Thymus (tissue), 11 donors: ENCODE measurements around the gene WDFY3. TPM values are rescaled to one million over a fixed set of nuclear protein-coding genes. Genes with fewer than 3 reads are reported as not detected.

Source experiments
- DNase-seq, 9 donors: peaks; one replicate each; pipeline ENCODE4 v3.0.0-alpha.2; 2013; ENCODE audit warnings: low spot score in 9 of 9, low read depth in 6 of 9, missing footprints in 1 of 9
- H3K27ac ChIP-seq, 2 donors: one replicate each; pipeline ENCODE4 v1.5.1; 2013; ENCODE audit warnings: control low read depth in 1 of 2, low read depth in 1 of 2, low read length in 1 of 2, mild to moderate bottlenecking in 1 of 2, moderate library complexity in 1 of 2
- H3K27me3 ChIP-seq, 2 donors: one replicate each; pipeline ENCODE4 v1.5.1; 2013; ENCODE audit warnings: low read length in 1 of 2; ENCODE audit not compliant: control insufficient read depth in 2 of 2, insufficient read depth in 1 of 2
- H3K36me3 ChIP-seq, 2 donors: one replicate each; pipeline ENCODE4 v1.5.1; 2013; ENCODE audit warnings: low read length in 1 of 2, mild to moderate bottlenecking in 1 of 2, moderate library complexity in 1 of 2; ENCODE audit not compliant: control insufficient read depth in 2 of 2, insufficient read depth in 2 of 2
- H3K4me1 ChIP-seq, 2 donors: one replicate each; pipeline ENCODE4 v1.5.1; 2013; ENCODE audit warnings: low read length in 2 of 2; ENCODE audit not compliant: control insufficient read depth in 2 of 2, insufficient read depth in 2 of 2
- H3K4me3 ChIP-seq, 2 donors: one replicate each; pipeline ENCODE4 v1.5.1; 2013; ENCODE audit warnings: low read length in 2 of 2, control low read depth in 1 of 2, mild to moderate bottlenecking in 1 of 2
- H3K9me3 ChIP-seq, 2 donors: one replicate each; pipeline ENCODE4 v1.5.1; 2013; ENCODE audit warnings: low read length in 1 of 2, mild to moderate bottlenecking in 1 of 2; ENCODE audit not compliant: control insufficient read depth in 2 of 2, insufficient read depth in 1 of 2
- whole genome bisulfite sequencing: extraction: QIAGEN DNeasy Blood & Tissue Kit; methylation state at CpG from one replicate; pipeline ENCODE4 v1.1.7; 2013; 5-methylcytosine and 5-hydroxymethylcytosine counted together
- polyA plus RNA-seq: library from polyadenylated mRNA; stranded (reverse); fragments of 200-250 nt; gene quantifications from one replicate; pipeline ENCODE4 v1.2.3, GENCODE V29; 2013
- total RNA-seq: library from RNA; stranded (reverse); fragments of 120-200 nt; gene quantifications from one replicate; pipeline ENCODE4 v1.2.4, GENCODE V29; 2013
- donor health status: healthy.

Gene WDFY3
- total and polyA plus RNA-seq, 2 donors = 4.8 to 8.3 TPM

GRCh38 chr4:84740057-84740456, 226.4 kb downstream of the WDFY3 start:
- WGBS = 98% methylated on average over 2 of the region's 2 CpGs
- H3K27me3 ChIP-seq = no peaks in the 10 kb centered on the region
- H3K9me3 ChIP-seq = no peaks in the 10 kb centered on the region
- DNase-seq = no peak
- H3K4me3 ChIP-seq = no peak overlapping the region
- no peak overlapping the region for H3K27ac ChIP-seq
- no peaks in the 10 kb centered on the region for H3K4me1 ChIP-seq
- H3K36me3 ChIP-seq = no peaks in the 10 kb centered on the region

- no peaks in the 10 kb centered on the region for H3K4me1 ChIP-seq
- no peaks in the 10 kb centered on the region for H3K9me3 ChIP-seq
- no peak for DNase-seq
- H3K36me3 ChIP-seq = no peaks in the 10 kb centered on the region
- no peak overlapping the region for H3K4me3 ChIP-seq
- H3K27ac ChIP-seq = no peak overlapping the region
- no peaks in the 10 kb centered on the region for H3K27me3 ChIP-seq
These were observed 227.9 kb downstream of the WDFY3 start for GRCh38 chr4:84738622-84739021.

GRCh38 chr4:84737656-84738055, 228.8 kb downstream of the WDFY3 start:
- Histone ChIP-seq H3K4me1 (no peaks in the 10 kb centered on the region), H3K36me3 (no peaks in the 10 kb centered on the region), H3K4me3 (no peak overlapping the region), H3K9me3 (no peaks in the 10 kb centered on the region), H3K27ac (no peak overlapping the region), H3K27me3 (no peaks in the 10 kb centered on the region)
- DNase-seq = no peak
- WGBS = 96% methylated on average over 3 of the region's 3 CpGs

DNA sequence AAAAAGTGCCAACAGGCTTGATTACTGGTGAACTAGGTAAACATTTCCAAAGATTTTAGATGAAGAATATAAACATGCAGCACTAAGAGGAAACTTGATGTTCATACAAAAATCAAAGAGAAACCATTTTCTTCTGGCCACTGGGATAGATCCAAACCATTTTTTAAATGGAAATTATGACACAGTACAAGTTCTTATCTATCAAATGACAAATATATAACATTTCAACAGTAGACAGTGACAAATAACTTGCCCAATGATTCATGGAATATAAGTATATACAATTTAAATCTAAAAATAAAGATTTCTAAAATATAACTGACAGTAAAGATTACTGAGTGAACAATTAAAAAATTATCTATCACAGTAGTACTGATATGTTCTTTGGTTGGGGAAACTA, 232.5 kb downstream of the WDFY3 start:
- DNase-seq = no peak
- H3K27ac ChIP-seq = no peak overlapping the region
- H3K36me3 ChIP-seq = no peaks in the 10 kb centered on the region
- no peak overlapping the region for H3K4me3 ChIP-seq
- no peaks in the 10 kb centered on the region for H3K27me3 ChIP-seq
- H3K9me3 ChIP-seq = no peaks in the 10 kb centered on the region
- no peaks in the 10 kb centered on the region for H3K4me1 ChIP-seq

DNA sequence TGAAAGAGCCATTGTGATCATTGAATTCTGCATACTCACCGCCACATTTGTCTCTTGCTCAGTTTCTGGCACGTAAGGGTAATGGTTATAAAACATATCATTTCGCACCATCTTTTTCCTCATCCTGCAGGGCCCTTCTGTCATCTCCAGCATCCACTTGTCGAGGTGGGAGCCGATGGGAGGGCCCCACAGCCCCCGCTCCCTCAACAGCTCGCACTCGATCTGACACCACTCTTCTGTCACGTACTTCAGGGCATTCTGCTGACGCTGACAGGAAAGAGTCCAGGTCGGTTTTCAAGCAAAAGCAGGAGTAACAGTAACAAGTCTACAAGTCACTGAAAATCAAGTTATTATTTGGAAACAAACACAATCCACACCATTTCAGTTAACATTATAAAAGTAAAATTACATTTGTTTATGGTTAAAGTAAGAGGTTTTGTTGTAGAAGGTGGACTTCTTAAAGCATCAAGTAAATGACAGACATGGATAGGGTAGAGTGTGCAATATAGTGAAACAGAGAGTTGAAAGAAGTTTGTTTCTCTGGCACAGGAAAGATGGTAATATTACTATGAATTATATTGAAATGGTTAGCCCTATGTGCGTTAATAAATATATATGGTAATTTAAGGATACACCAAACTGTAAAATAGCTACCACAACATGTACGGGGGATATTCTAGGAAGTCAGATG, 233.0 kb downstream of the WDFY3 start:
- Histone ChIP-seq H3K36me3 (no peaks in the 10 kb centered on the region), H3K4me1 (no peaks in the 10 kb centered on the region), H3K27me3 (no peaks in the 10 kb centered on the region), H3K27ac (no peak overlapping the region), H3K4me3 (no peak overlapping the region), H3K9me3 (no peaks in the 10 kb centered on the region)
- 98% methylated on average over 13 of the region's 13 CpGs for WGBS
- DNase-seq = no peak

- no peak for DNase-seq
- Histone ChIP-seq H3K36me3 (no peaks in the 10 kb centered on the region), H3K9me3 (no peaks in the 10 kb centered on the region), H3K27me3 (no peaks in the 10 kb centered on the region), H3K4me3 (no peak overlapping the region), H3K4me1 (no peaks in the 10 kb centered on the region), H3K27ac (no peak overlapping the region)
These were observed 236.1 kb downstream of the WDFY3 start for GRCh38 chr4:84730375-84730774.

- 73% methylated on average over 1 of the region's 1 CpG for WGBS
- Histone ChIP-seq H3K36me3 (no peaks in the 10 kb centered on the region), H3K27ac (no peak overlapping the region), H3K9me3 (no peaks in the 10 kb centered on the region), H3K4me1 (no peaks in the 10 kb centered on the region), H3K27me3 (no peaks in the 10 kb centered on the region), H3K4me3 (no peak overlapping the region)
- peak in 1 of 9 donors; percentile 20 for DNase-seq
These were observed 239.0 kb downstream of the WDFY3 start for GRCh38 chr4:84727491-84727890.

DNA sequence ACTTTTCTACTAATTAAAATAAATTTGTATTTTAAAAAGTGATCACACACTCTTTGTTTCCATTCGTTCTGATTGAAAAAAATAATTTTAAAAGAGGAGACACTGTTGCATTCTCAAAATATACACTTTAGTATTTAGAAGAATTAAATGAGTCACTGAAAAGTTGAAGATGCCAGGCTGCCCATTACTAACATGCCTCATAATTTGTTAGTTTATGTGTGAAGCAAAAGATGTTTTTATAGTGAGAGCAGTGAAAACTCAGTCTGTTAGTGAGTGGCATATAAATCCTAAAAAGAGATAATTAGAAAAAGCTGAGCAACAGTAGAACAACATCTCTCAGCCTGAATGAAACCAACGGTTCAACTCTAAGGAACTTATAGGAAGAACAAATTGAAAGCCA, 240.1 kb downstream of the WDFY3 start:
- Histone ChIP-seq H3K4me1 (no peaks in the 10 kb centered on the region), H3K27ac (no peak overlapping the region), H3K4me3 (no peak overlapping the region), H3K36me3 (no peaks in the 10 kb centered on the region), H3K9me3 (no peaks in the 10 kb centered on the region), H3K27me3 (no peaks in the 10 kb centered on the region)
- WGBS = 93% methylated on average over 2 of the region's 2 CpGs
- no peak for DNase-seq

- DNase-seq = no peak
- Histone ChIP-seq H3K36me3 (no peaks in the 10 kb centered on the region), H3K4me1 (no peaks in the 10 kb centered on the region), H3K4me3 (no peak overlapping the region), H3K27ac (no peak overlapping the region), H3K27me3 (no peaks in the 10 kb centered on the region), H3K9me3 (no peaks in the 10 kb centered on the region)
- WGBS = 97% methylated on average over 1 of the region's 1 CpG
These were observed 243.8 kb downstream of the WDFY3 start for GRCh38 chr4:84722720-84723119.

- Histone ChIP-seq H3K27ac (no peak overlapping the region), H3K9me3 (no peaks in the 10 kb centered on the region), H3K4me3 (no peak overlapping the region), H3K36me3 (no peaks in the 10 kb centered on the region), H3K4me1 (no peaks in the 10 kb centered on the region), H3K27me3 (no peaks in the 10 kb centered on the region)
- no peak for DNase-seq
These were observed 247.4 kb downstream of the WDFY3 start for GRCh38 chr4:84719115-84719514.
